OCI-LY7 (cell line): ENCODE measurements around the gene ANKRD44. TPM values are rescaled to one million over a fixed set of nuclear protein-coding genes. Genes with fewer than 3 reads are reported as not detected.

ENCODE experiments used
- BruUV-seq: library from RNA; stranded (reverse); fragments of 400-500 nt; replicated peaks from 2 replicates; lab custom pipeline; 2021; lab: Mats Ljungman, UMichigan
- CTCF ChIA-PET: fragments of 300-600 bp; sonication (Branson Sonifier 250); formaldehyde crosslinking; loops from one replicate; lab custom pipeline; 2022; ENCODE audit warnings: antibody characterized with exemption; ENCODE audit not compliant: unreplicated experiment; lab: Charles Lee
- POLR2A ChIA-PET: fragments of 300-600 bp; sonication (Branson Sonifier 250); formaldehyde crosslinking; loops from one replicate; lab custom pipeline; 2022; ENCODE audit warnings: antibody characterized with exemption; lab: Charles Lee
- DNase-seq: peaks from one replicate; pipeline ENCODE4 v3.0.0-alpha.2; 2015; ENCODE audit warnings: low spot score
- H2AFZ ChIP-seq: fragments of 200-600 bp; sonication (generic), shearing (Covaris generic); 2 replicates; pipeline ENCODE4 v1.6.1; 2014; ENCODE audit warnings: mild to moderate bottlenecking, antibody characterized with exemption, low read length, moderate library complexity
- H3K27ac ChIP-seq: fragments of 200-600 bp; sonication (generic); 2 replicates; pipeline ENCODE4 v1.5.1; 2014; ENCODE audit warnings: mixed run types, low read depth, mild to moderate bottlenecking, moderate library complexity, low read length, inconsistent platforms; ENCODE audit not compliant: poor library complexity, severe bottlenecking
- H3K36me3 ChIP-seq: fragments of 200-600 bp; sonication (generic); 2 replicates; pipeline ENCODE4 v1.6.1; 2014; ENCODE audit warnings: mild to moderate bottlenecking, antibody characterized with exemption, low read length, moderate library complexity, mixed read lengths; ENCODE audit not compliant: insufficient read depth
- H3K4me1 ChIP-seq: fragments of 200-600 bp; sonication (generic); 2 replicates; pipeline ENCODE4 v1.5.1; 2014; ENCODE audit warnings: mild to moderate bottlenecking, low read length; ENCODE audit not compliant: insufficient read depth, poor library complexity, severe bottlenecking
- H3K4me2 ChIP-seq: fragments of 200-600 bp; sonication (generic); 2 replicates; pipeline ENCODE4 v1.6.1; 2014; ENCODE audit warnings: mild to moderate bottlenecking, low read length
- H3K4me3 ChIP-seq: fragments of 200-600 bp; sonication (generic); 2 replicates; pipeline ENCODE4 v1.5.1; 2014; ENCODE audit warnings: mild to moderate bottlenecking, low read depth, low read length; ENCODE audit not compliant: poor library complexity, severe bottlenecking
- H3K79me2 ChIP-seq: fragments of 200-600 bp; sonication (generic); 2 replicates; pipeline ENCODE4 v1.6.1; 2016; ENCODE audit warnings: low read depth, mild to moderate bottlenecking, low read length, moderate library complexity, mixed read lengths; ENCODE audit not compliant: insufficient read depth
- H3K9me2 ChIP-seq: fragments of 200-600 bp; sonication (generic); 2 replicates; pipeline ENCODE4 v1.6.1; 2016; ENCODE audit warnings: mild to moderate bottlenecking, low read length, mixed read lengths; ENCODE audit not compliant: insufficient read depth
- H3K9me3 ChIP-seq: fragments of 200-600 bp; sonication (generic); 2 replicates; pipeline ENCODE4 v1.6.1; 2014; ENCODE audit warnings: mild to moderate bottlenecking, mixed run types, low read length, mixed read lengths
- H4K20me1 ChIP-seq: fragments of 200-600 bp; sonication (generic); 2 replicates; pipeline ENCODE4 v1.6.1; 2014; ENCODE audit warnings: mild to moderate bottlenecking, antibody characterized with exemption, low read length, moderate library complexity, mixed read lengths; ENCODE audit not compliant: insufficient read depth
- CTCF ChIP-seq: fragments of 200-600 bp; sonication (generic); conservative IDR thresholded peaks from 2 replicates; pipeline ENCODE4 v1.5.1; 2014; ENCODE audit warnings: mild to moderate bottlenecking, antibody characterized with exemption, low read length, moderate library complexity, mixed read lengths
- EZH2phosphoT487 ChIP-seq: fragments of 200-600 bp; sonication (generic); IDR thresholded peaks from 2 replicates; pipeline ENCODE4 v1.6.1; 2018; ENCODE audit warnings: low read depth, borderline replicate concordance, mild to moderate bottlenecking, mixed run types, antibody characterized with exemption, low read length, moderate library complexity, mixed read lengths
- intact Hi-C: fragments of 100-400 bp; cut with micrococcal nuclease; formaldehyde crosslinking; loops from one replicate; pipeline ENCODE4 v1.10.0; 2022; ENCODE audit not compliant: unreplicated experiment
- total RNA-seq, 2 experiments: library from RNA; depleted of rRNA in 1 of 2; stranded (reverse); fragments of >200 nt in 1 of 2; shearing (Covaris generic) in 1 of 2; gene quantifications; 2 replicates each; pipeline ENCODE4 v1.2.3, GENCODE V29; 2014 to 2022

Gene ANKRD44
- total RNA-seq, 2 experiments from 2014 or later, result 69.4 to 73.7 TPM

DNA sequence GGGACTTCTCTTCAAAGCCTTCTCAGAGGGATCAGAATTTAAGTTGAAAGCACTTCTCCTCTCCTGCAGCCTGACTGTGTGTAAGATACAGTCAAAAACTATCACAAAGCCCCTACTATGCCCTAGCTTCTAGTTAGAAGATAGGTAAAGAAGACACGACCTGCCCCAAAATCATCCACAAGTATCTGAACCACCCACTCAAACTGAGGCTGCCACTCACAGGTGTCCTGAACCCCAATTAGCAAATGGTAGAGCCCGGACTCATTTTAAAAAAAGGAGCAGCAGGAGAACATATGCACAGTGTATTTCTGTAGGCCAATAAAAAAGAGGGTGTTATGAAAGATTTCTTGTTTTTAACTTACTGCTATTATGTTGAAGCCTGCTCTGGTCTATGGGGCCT is 74.4 kb downstream of the ANKRD44 start:
- intact Hi-C loops, result no loop called here
- BruUV-seq, result no TSS peak
- peaks cover 50% of the 10 kb centered on the region for H3K79me2 ChIP-seq

GRCh38 chr2:197235711-197236110 is 74.9 kb downstream of the ANKRD44 start:
- ChIA-PET POLR2A (interaction anchor here (0.7 kb wide), 1 partner anchor 735 kb away, joined by 3 read pairs; no protein-coding TSS in a partner anchor), CTCF (no interaction called here)
- Histone ChIP-seq H3K9me2 (no peaks in the 10 kb centered on the region), H3K4me1 (peaks cover 24% of the 10 kb centered on the region), H3K27ac (no peak overlapping the region), H3K9me3 (no peaks in the 10 kb centered on the region), H3K4me3 (no peak overlapping the region), H3K4me2 (no peak overlapping the region), H3K79me2 (peaks cover 46% of the 10 kb centered on the region), H4K20me1 (peaks cover 4% of the 10 kb centered on the region; the same call in 1 of the 2 replicates), H3K36me3 (no peaks in the 10 kb centered on the region), H2AFZ (no peak overlapping the region)
- TF ChIP-seq EZH2phosphoT487 (no peak), CTCF (no peak)
- no peak for DNase-seq
- intact Hi-C loops, result loop anchor here (2.0 kb wide), 1 partner anchor 17 kb away; no protein-coding TSS in a partner anchor
- no TSS peak for BruUV-seq

More for the DNA sequence above, 74.4 kb downstream of the ANKRD44 start:
- peaks cover 28% of the 10 kb centered on the region for H3K4me1 ChIP-seq
- H3K36me3 ChIP-seq, result no peaks in the 10 kb centered on the region
- H4K20me1 ChIP-seq, result peaks cover 4% of the 10 kb centered on the region; the same call in 1 of the 2 replicates
- H3K4me3 ChIP-seq, result no peak overlapping the region
- no peak overlapping the region for H2AFZ ChIP-seq
- TF ChIP-seq CTCF (no peak), EZH2phosphoT487 (no peak)
- H3K9me3 ChIP-seq, result no peaks in the 10 kb centered on the region
- POLR2A ChIA-PET, result no interaction called here
- H3K9me2 ChIP-seq, result no peaks in the 10 kb centered on the region
- CTCF ChIA-PET, result no interaction called here
- H3K27ac ChIP-seq, result no peak overlapping the region
- no peak overlapping the region for H3K4me2 ChIP-seq
- DNase-seq, result no peak

DNA sequence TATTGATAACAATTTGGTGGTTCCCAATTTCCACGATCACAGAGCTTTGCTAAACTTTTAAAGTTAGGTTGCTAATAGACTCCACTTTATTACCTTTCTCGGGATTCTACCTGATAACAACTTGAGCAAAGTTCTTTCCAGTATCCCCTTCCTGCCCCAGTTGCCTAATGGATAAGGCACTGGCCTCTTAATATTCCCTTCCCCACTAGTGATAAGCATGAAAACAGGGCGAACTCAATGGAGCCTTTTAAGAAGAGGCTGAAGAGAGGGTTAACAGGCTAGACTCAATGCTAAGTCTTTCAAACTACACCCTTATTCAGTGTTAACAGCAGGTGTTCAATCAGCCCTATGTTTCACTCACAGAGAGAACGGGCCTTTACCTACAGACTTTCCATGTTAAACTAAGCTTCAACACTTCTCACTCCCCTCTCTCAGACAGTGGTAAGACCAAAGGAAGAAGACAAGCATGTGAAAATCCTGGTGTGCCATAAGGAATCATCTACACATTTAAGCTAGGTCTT is 75.8 kb downstream of the ANKRD44 start:
- H3K9me3 ChIP-seq, result no peaks in the 10 kb centered on the region
- POLR2A ChIA-PET, result interaction anchor here (0.7 to 1.3 kb wide), 2 partner anchors 17 to 36 kb away, joined by 3 to 7 read pairs; no protein-coding TSS in a partner anchor
- BruUV-seq, result no TSS peak
- H3K27ac ChIP-seq, result no peak overlapping the region
- H3K79me2 ChIP-seq, result peaks cover 36% of the 10 kb centered on the region
- H3K4me1 ChIP-seq, result peaks cover 15% of the 10 kb centered on the region
- no peak overlapping the region for H2AFZ ChIP-seq
- no peaks in the 10 kb centered on the region for H3K36me3 ChIP-seq
- no peak for DNase-seq
- no peak overlapping the region for H3K4me2 ChIP-seq
- CTCF ChIA-PET, result no interaction called here
- intact Hi-C loops, result loop anchor here (2.0 kb wide), 1 partner anchor 16 kb away; no protein-coding TSS in a partner anchor
- no peak overlapping the region for H3K4me3 ChIP-seq
- no peaks in the 10 kb centered on the region for H3K9me2 ChIP-seq
- peaks cover 4% of the 10 kb centered on the region; the same call in 1 of the 2 replicates for H4K20me1 ChIP-seq
- TF ChIP-seq CTCF (no peak), EZH2phosphoT487 (no peak)
